GM21526 (cell line): ENCODE measurements around the gene USP28.
"Not testable (repeated sequence)": the region's sequence is repeated elsewhere in the genome, so short reads cannot be mapped to it uniquely, and the experiment has no call there.

Source experiments
- ATAC-seq: cut with Tn5 transposase; IDR thresholded peaks from one replicate; pipeline ENCODE4 v1.9.1; 2021; ENCODE audit warnings: moderate library complexity; ENCODE audit not compliant: unreplicated experiment, low FRiP score

The USP28 gene

DNA sequence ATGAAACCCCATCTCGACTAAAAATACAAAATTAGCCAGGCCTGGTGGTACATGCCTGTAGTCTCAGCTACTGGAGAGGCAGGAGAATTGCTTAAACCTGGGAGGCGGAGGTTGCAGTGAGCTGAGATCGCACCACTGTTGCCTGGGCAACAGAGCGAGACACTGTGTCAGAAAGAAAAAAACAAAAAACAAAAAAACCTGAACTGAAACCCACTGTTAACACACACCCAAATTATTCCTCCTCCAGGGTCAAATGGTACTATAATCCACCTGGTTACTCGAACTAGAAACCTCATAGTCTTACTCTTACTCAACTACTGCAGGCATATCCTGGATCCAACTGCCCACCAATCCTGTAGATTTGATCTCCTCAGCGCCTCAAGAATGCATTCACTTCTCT lies 35.5 kb downstream of the USP28 start:
- peak; percentile 86 for ATAC-seq

DNA sequence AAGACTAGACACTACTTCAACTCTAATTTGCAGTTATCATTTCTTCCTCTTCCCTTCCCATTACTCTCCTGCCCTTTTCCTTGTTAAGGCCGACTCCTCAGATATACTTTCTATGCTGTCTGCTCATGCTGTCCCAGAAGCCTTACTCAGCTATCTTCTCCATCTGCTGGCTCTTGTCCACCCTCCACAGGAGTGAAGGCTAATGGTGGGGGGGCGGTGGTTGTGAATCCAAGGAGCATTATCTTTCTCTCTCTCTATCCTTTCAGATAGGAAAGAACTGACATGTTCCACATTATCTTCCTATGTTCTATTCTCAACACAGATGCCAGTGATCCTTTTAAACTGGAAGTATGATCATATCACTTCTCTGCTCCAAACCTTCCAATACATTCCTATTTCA lies 37.4 kb downstream of the USP28 start:
- no peak for ATAC-seq

DNA sequence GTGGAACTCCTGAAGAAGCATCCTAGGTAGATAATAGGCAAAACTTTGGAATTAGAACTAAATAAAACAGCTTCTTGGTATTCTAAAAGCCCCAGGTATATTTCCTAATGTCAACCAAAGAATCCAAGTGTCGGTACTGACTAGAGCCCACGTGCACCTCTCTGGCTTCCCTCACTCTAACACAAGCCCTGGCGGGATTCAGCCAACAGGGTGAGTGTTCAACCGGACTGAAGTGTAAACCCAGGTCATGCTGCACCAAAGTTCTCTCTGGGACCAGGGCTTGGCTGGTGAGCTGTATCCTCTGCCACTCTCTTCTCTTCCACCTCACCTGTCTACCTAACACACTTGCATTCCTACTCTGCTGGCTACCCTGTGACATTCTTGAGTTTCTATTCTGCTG lies 40.1 kb downstream of the USP28 start:
- no peak for ATAC-seq

DNA sequence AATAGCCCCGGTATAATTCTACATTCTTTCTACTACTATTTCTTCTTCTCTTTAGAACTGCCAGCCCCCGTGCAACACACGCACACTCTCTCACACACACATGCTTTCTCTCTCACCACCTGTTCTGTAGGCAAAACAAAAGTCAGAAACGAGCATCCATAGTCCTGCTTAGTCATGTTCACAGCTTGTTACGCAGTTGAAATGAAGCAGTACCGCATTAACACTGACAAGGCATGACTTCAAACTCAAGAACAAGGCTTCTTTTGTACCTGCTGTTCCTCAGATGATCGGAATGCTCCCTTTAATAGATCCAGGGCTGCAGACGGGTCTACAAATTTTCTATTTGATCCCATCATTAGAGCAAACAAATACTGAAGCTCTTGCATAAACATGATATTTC lies 42.2 kb downstream of the USP28 start:
- no peak for ATAC-seq

DNA sequence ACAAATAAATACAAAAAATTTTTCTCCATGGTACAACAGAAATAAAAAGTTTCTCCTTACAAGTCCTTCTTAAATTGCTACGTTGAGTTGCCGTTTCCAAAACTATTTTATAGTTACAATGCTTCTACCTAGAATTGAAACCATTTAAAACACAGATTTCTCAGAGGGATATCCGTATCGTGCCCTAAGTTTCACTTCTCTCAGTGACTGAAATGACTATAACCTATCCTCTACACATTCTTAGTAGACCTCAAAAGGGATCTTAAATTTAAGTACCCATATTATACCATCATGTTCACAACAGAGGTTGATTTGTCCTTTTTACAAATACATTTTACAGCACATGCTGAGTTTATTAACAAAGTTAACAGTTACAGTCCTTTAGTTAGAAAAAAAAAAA lies 44.1 kb downstream of the USP28 start:
- peak; percentile 86 for ATAC-seq

DNA sequence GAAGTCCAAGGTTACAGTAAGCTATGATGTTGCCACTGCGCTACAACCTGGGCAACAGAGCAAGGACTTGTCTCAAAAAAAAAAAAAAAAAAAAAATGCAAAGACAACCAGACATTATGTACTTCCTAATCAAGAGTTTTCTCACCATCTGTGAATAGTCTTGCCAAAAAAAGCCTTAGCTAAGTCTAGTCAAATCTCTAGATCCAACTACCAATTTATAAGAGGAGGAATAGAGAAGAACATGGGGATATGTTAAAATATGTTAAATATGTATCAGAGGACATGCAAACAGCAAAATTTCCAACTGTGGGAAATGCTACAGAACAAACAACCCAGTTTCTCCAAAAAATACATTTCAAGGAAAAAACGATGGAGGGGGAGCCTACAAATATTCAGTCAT lies 45.6 kb downstream of the USP28 start:
- no peak for ATAC-seq

DNA sequence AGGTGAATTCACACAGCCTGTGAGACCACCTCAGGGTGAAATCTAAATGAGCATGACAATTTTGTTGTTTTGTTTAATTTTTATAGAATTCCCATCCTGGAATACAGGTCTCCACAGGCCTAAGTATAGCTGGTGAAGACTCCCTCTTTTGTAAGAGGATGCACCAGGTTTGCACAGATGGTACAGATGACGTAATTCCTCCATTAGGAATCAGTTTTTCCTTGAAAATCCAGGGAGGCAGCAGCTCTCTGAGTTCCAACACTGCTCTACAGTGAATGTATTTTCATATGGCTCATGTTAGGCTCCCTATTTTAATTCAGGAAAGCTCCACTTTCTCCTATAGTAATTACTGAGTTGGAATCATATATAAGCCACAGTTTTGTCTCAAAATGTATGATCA lies 47.2 kb downstream of the USP28 start:
- ATAC-seq: no peak

DNA sequence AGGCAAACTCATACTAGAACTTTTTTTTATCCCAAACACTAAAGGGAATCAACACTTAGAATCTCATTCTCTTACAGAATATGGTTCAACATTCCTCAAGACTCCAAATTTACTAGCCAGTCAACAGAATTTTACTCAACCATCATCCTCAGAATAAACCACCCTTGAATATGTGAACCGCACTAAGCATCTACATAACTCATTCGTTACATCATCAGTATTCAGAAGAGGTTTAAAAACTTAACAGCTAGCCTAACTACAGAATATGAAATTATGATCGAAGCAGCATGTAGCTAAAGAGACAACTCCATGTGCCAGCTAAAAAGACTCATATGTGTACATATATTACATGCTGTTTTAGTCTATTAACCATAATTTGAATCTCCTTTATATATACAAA lies 47.9 kb downstream of the USP28 start:
- no peak for ATAC-seq

DNA sequence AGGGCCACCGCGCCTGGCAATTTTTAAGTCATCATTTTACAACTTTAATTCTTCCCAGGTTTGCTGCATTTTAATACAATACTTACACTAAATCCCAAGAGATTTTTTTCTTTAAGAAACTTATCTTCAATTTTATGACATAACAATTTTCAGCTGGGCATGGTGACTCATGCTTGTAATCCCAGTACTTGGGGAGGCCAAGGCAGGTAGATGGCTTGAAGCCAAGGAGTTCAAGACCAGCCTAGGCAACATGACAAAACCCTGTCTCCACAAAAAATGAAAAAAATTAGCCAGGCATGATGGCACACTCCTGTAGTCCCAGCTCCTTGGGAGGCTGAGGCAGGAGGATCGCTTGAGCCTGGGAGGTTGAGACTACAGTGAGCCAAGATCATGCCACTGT lies 56.9 kb downstream of the USP28 start:
- ATAC-seq: no peak

DNA sequence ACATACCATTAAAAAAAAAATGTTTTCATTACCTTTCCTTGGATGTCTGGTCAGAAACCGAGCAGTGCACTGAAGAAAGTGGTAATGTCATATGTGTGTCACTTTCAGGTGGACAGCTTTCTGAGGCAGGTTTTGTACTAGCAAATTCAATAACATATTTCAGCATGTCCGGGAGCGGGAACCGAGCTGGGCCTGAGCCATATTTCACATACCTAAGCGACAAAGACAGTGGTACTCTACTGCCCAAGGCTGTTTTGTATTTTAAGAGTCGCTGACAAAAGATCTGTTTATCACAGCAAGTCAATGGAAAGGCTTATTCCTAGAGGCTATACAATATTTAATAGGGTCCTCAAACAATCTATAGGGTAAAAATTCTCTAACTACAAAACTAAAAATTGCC lies 57.7 kb downstream of the USP28 start:
- ATAC-seq: no peak

DNA sequence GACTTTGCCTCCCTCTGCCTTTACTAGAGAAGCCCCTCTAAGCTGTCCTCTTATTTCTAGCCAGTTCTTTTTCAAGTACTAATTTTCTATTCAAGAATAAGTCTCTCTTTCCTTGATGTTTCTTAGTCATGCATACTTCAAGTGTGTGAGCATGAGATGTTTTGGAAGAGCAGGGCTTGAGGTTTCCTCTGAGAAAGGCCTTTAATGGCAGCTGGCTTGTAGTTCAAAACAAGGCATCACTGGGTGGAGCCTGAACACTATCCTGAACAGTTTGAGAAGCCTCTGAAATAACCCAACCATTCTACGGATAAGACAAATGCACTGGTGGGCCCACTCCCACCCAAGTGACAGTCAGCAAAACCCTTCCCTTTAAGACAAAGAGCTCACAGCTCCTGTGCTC lies 58.2 kb downstream of the USP28 start:
- no peak for ATAC-seq

DNA sequence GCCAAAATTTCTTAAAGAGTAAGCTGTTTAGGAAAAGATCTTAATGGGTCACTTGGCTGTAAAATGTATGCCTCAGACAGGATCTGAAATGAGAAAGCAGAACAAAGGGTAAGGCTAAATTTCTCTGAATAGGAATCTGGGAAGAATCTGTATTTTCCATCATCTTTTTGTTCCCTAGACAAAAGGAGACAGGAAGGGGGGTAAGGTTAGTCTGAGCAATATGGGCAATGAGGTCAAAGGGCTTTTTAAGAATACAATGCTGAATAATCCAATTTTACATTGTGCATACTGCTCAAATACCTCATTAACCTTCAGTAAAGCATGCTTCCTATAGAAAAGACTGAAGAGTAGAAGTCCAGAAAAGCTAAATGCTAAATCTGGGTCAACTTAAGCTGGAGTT lies 61.2 kb downstream of the USP28 start:
- ATAC-seq: no peak

DNA sequence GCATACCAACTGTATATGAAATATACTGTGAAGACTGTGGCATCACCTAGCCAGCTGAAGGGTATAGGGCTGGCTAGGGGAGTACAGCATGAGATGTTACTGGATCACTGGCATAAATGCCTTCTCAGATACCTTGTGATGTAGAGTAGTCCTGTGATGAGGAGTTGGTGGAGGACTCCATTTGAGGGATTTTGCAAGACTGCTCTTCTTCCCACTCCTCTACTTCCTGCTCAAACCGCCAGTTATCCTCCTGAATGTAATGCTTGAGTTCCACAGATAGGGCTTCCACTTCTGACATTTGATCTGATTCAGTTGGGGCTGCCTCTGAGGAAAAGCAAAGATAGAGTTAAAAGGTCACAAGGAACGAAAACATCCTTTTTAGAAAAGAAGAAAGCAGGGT lies 66.4 kb downstream of the USP28 start:
- no peak for ATAC-seq

DNA sequence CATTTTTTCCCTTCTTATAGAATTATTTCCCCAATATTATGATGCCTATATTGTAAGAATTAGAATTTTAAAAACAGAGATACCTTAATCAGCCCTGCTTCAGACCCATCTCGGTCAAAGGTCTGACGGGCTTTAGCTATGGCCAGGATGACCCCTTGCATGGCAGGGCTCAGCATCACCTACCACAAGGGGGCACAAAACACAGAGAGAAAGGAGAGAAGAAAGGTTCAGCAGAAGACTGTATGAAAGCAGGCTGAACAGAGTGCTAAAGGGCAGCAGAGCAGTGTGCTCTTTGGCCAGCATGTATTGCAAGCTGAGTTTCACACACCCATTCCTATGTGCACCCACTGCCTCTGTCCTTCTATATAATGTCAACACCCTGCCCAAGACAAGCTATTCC lies 69.0 kb downstream of the USP28 start:
- ATAC-seq: no peak

DNA sequence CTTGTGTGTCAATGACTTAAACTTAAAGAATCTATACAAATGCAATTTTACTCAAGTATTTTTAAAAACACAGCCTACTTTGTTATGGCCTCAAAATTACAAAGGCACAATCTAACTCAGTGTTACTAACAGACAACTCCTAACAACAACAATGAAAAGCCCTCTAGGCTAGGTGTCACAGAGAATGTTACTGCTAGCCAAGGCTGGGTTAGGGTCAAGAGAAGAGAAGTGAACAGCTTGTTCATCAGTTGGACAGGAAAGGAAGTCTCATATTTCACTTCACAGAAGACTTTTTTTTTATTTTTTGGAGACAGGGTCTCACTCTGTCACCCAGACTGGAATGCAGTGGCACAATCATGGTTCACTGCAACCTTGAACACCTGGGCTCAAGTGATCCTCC lies 69.7 kb downstream of the USP28 start:
- ATAC-seq: no peak

DNA sequence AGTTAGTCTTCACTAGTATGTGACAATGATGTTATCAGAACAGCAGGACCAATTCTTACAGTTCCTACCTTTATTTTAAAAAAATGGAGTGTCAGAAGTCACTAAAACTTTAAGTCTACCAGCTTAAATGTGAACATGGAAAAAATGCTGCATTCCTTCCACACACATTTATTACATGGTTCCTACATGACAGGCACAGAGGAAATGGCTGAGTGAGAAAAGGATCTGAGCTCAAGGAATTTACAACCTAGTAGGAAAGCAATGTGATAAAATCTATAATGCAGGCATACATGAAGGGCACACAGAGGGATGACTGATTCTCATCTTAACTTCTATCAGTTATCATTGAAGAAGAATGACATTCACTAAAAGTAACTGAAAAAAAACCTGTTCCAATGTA lies 72.8 kb downstream of the USP28 start:
- no peak for ATAC-seq

DNA sequence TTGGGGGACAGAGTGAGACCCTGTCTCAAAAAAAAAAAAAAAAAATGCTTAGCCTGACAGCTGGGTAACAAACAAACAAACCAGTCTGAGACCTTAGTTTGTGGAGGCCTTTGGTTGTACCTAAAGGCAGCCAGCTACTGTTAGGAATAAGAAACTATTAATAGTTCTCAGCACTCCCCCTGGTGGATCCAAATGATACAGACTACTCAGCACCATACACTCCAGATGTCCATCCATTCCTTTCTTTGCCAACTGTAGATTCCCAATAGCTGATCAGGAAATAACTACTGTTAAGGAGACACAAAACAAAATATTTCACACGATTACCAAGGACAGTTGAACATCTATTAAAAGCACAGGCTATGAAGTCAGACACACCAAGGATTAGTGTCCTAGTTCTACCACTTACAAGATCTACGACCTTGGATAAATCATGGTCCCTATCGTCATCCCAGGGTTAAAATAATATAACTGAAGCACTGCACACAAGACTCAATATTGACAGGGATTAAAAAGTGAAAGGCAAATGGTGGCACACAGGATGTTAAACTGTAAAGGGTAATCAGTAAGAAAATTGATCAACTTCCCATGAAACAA lies 78.6 kb downstream of the USP28 start:
- ATAC-seq: no peak

DNA sequence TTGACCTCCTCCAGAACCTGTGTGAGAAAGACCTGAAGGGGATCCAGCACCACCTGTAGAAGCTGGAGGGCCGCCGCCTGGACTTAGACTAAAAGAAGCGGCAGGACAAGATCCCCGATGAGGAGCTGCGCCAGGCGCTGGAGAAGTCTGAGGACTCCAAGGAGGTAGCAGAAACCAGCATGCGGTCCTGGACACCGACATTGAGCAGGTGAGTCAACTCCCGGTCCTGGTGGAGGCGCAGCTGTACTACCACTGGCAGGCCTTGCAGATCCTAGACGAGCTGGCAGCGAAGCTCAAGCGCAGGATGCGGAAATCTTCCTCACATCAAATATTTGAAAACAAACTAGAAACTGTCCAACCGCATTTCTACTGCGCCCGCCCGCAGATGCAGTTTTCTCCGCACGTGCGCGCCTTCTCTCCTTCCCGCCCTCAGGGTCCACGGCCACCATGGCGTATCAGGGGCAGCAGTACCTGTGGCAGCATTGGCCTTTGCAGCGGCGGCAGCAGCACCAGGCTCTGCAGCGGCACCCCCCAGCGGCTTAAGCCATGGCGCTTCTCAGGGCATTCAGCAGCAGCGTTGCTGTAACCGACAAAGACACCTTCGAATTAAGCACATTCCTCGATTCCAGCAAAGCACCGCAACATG lies 85.6 kb downstream of the USP28 start:
- no peak for ATAC-seq

DNA sequence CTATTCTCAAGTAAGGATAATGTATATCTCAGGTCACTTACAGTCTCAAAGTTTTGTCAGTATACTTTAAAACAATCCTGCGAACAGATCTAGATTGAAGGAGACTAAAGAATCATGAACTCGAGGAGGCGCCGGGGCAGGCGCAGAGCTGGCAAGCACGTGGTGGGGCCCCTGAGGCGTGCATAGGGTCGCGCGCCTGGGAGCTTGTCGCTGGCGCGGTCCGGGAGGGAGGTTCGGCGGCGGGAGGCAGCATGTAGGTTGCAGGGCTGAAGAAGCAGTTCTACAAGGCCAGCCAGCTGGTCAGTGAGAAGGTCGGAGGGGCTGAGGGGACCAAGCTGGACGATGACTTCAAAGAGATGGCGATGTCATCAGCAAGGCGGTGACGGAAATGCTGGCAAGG lies 86.4 kb downstream of the USP28 start:
- ATAC-seq: not testable (repeated sequence)

DNA sequence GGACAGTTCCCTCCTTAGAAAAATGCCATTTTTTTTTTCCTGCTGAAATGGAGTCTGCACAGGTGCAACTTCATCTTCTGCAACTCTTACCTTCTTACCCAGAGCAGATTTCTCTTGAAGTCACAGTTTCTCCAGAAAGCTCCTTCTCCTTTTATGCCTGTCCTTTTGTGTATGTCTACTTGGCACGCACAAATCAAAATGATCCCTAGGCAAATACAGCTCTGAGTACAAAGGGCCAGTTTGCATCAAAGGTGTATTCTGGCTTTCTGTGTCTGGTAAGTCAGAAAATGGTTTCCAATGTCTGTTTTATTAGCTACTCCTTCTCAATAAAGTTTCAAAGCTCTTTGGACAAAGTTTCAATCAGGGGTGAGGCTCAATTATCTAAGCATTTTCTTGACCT lies 93.2 kb downstream of the USP28 start:
- no peak for ATAC-seq

DNA sequence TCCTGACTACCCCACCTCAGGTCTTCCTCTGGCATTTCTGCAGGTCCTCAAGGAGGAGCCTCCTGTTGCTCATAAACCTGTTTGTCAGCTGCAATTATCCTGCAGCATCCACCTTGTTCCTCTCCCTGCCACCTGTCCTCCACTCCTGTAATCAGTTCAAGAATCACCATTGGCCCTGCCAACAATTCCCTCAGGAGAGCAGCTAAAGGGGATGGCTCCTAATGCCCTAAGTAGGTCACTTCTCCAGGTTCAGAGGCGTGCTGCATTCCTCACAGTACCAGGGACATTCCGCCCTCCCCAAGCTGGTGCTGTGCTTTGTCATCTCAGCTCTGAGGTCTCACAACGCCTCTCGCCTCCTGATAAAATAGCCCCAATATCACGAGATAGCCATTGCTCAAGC lies 93.7 kb downstream of the USP28 start:
- ATAC-seq: no peak

DNA sequence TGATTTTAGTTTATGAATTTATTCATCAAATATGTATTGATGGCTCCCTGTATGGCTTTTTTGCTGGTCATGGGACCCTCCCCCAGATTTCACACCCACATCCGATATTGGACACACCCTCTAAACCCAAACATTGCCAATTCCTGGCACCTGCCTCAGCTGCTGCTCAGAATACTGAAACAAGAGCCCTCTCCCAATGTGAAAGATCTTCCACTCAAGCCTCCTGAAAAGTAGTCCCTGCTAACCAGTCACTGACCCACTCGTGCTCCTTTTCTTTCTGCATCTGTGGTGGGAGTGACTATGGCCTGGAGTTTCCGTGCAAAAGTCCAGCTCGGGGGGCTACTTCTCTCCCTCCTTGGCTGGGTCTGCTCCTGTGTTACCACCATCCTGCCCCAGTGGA lies 95.9 kb downstream of the USP28 start, which contains the start of gene CLDN25:
Gene CLDN25 (plus strand): TSS at position 301 of the 400 bp plus-strand sequence. CDS start 0 bp downstream, at position 301.
- ATAC-seq: no peak
